A673 (cell line): ENCODE measurements around the gene AFAP1L1. TPM values are rescaled to one million over a fixed set of nuclear protein-coding genes. Genes with fewer than 3 reads are reported as not detected.
A peak's percentile ranks its signal among the peaks of the same experiment; 100 is the strongest.

ENCODE experiments used
- BruUV-seq: library from RNA; stranded (reverse); fragments of 400-500 nt; replicated peaks from 2 replicates; lab custom pipeline; 2021; lab: Mats Ljungman, UMichigan
- CTCF ChIA-PET: fragments of 300-600 bp; sonication (Branson Sonifier 250); formaldehyde crosslinking; loops from one replicate; lab custom pipeline; 2022; ENCODE audit warnings: antibody characterized with exemption; lab: Charles Lee
- POLR2A ChIA-PET: fragments of 300-600 bp; sonication (Branson Sonifier 250); formaldehyde crosslinking; loops from one replicate; lab custom pipeline; 2022; ENCODE audit warnings: antibody characterized with exemption; ENCODE audit not compliant: low non-redundant PET; lab: Charles Lee
- DNase-seq: peaks from one replicate; pipeline ENCODE4 v3.0.0-alpha.2; 2015; ENCODE audit warnings: low spot score
- H3K27ac ChIP-seq: fragments of 200-600 bp; sonication (generic); 2 replicates; pipeline ENCODE4 v1.5.1; 2016; ENCODE audit warnings: mixed run types, low read depth, mild to moderate bottlenecking, mixed read lengths, antibody characterized with exemption, low read length; ENCODE audit not compliant: poor library complexity, severe bottlenecking
- H3K27me3 ChIP-seq: fragments of 200-600 bp; sonication (generic); replicated peaks from 2 replicates; pipeline ENCODE4 v1.6.1; 2017; ENCODE audit warnings: mixed run types, low read depth, mild to moderate bottlenecking, mixed read lengths, antibody characterized with exemption, low read length; ENCODE audit not compliant: insufficient read depth, poor library complexity
- H3K36me3 ChIP-seq: fragments of 200-600 bp; sonication (generic); 2 replicates; pipeline ENCODE4 v1.6.1; 2016; ENCODE audit warnings: mixed run types, mild to moderate bottlenecking, mixed read lengths, antibody characterized with exemption, low read length; ENCODE audit not compliant: insufficient read depth, poor library complexity, severe bottlenecking
- H3K4me1 ChIP-seq: fragments of 200-600 bp; sonication (generic); 2 replicates; pipeline ENCODE4 v1.6.1; 2017; ENCODE audit warnings: mixed run types, mild to moderate bottlenecking, mixed read lengths, antibody characterized with exemption, low read length; ENCODE audit not compliant: insufficient read depth, poor library complexity, severe bottlenecking
- H3K4me3 ChIP-seq: fragments of 200-600 bp; sonication (generic); 2 replicates; pipeline ENCODE4 v1.5.1; 2016; ENCODE audit warnings: low read depth, mixed run types, mild to moderate bottlenecking, mixed read lengths, low read length; ENCODE audit not compliant: poor library complexity, severe bottlenecking
- H3K9me3 ChIP-seq: fragments of 200-600 bp; sonication (generic); 2 replicates; pipeline ENCODE4 v1.6.1; 2016; ENCODE audit warnings: mixed run types, low read depth, mild to moderate bottlenecking, mixed read lengths, antibody characterized with exemption, low read length; ENCODE audit not compliant: poor library complexity, severe bottlenecking
- CTCF ChIP-seq: fragments of 300-800, 200-600 bp; sonication (generic); conservative IDR thresholded peaks from 2 replicates; pipeline ENCODE4 v1.5.1; 2017; ENCODE audit warnings: low read depth, mild to moderate bottlenecking, antibody characterized with exemption, low read length, moderate library complexity, mixed read lengths
- EZH2 ChIP-seq: fragments of 200-600 bp; sonication (generic); IDR thresholded peaks from 2 replicates; pipeline ENCODE4 v1.6.1; 2017; ENCODE audit warnings: borderline replicate concordance, low read depth, mild to moderate bottlenecking, mixed read lengths, antibody characterized with exemption, low read length; ENCODE audit not compliant: poor library complexity, severe bottlenecking
- intact Hi-C: fragments of 100-400 bp; cut with micrococcal nuclease; formaldehyde crosslinking; loops from one replicate; pipeline ENCODE4 v1.10.0; 2022; ENCODE audit not compliant: unreplicated experiment
- total RNA-seq: library from RNA; stranded (reverse); gene quantifications from 2 replicates; pipeline ENCODE4 v1.2.3, GENCODE V29; 2021

The AFAP1L1 gene
- total RNA-seq, 1 experiment from 2014 or later: 0.21 TPM

GRCh38 chr5:149254506-149254905, 17.2 kb upstream of the AFAP1L1 start:
- no TSS peak for BruUV-seq
- Histone ChIP-seq H3K9me3 (no peaks in the 10 kb centered on the region), H3K27ac (no peak overlapping the region), H3K36me3 (no peaks in the 10 kb centered on the region), H3K4me3 (no peak overlapping the region), H3K27me3 (peaks cover 51% of the 10 kb centered on the region), H3K4me1 (no peaks in the 10 kb centered on the region)
- POLR2A ChIA-PET: no interaction called here
- TF ChIP-seq CTCF: no peak
- no peak for TF ChIP-seq EZH2
- intact Hi-C loops: no loop called here
- CTCF ChIA-PET: no interaction called here
- peak; percentile 15 for DNase-seq

DNA sequence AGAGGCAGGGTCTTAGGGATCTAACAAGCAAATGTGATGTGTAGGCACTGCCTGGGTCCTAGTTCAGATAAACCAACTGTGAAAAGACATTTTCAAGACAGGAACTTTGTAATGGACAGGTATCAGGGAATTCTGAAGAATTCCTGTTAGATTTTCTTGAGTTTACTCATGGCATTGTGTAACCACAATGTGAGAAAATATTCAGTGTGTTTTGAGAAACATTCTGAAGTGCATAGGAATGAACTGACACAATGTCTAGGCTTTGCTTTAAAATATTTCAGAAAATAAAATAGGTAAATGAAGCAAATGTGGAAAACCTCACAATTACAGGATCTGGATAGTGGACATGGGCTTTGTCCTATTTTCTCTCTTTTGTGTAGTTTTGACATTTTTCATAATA, 15.2 kb upstream of the AFAP1L1 start:
- POLR2A ChIA-PET: no interaction called here
- TF ChIP-seq CTCF: no peak
- no peak for TF ChIP-seq EZH2
- H3K36me3 ChIP-seq: no peaks in the 10 kb centered on the region
- no peaks in the 10 kb centered on the region for H3K4me1 ChIP-seq
- no peaks in the 10 kb centered on the region for H3K9me3 ChIP-seq
- no peak overlapping the region for H3K4me3 ChIP-seq
- DNase-seq: no peak
- peaks cover 54% of the 10 kb centered on the region for H3K27me3 ChIP-seq
- no TSS peak for BruUV-seq
- no peak overlapping the region for H3K27ac ChIP-seq
- CTCF ChIA-PET: no interaction called here
- intact Hi-C loops: no loop called here

- TF ChIP-seq CTCF (no peak), EZH2 (no peak)
- no TSS peak for BruUV-seq
- ChIA-PET CTCF (no interaction called here), POLR2A (interaction anchor here (0.6 kb wide), 1 partner anchor 15 kb away, joined by 3 read pairs; no protein-coding TSS in a partner anchor)
- DNase-seq: no peak
- Histone ChIP-seq H3K36me3 (no peaks in the 10 kb centered on the region), H3K27ac (no peak overlapping the region), H3K27me3 (peaks cover 60% of the 10 kb centered on the region), H3K4me3 (no peak overlapping the region), H3K9me3 (no peaks in the 10 kb centered on the region), H3K4me1 (no peaks in the 10 kb centered on the region)
- intact Hi-C loops: no loop called here
These were observed 14.5 kb upstream of the AFAP1L1 start for GRCh38 chr5:149257131-149257530.
